GM12865 (cell line): ENCODE data around the gene SETDB1.
A peak's percentile ranks its signal among the peaks of the same experiment; 100 is the strongest.

Experiments used
- DNase-seq: peaks from one replicate; pipeline ENCODE4 v3.0.0; 2010; ENCODE audit warnings: low read depth
- H3K4me3 ChIP-seq: 2 replicates; pipeline ENCODE4 v1.5.1; 2011; ENCODE audit warnings: mild to moderate bottlenecking, low read depth, low read length, control low read depth
- TF ChIP-seq, protein P1 (sequence below): IDR thresholded peaks from 2 replicates; pipeline ENCODE4 v1.5.1; 2011; ENCODE audit warnings: low read length, control low read depth, low read depth, inconsistent platforms; ENCODE audit not compliant: insufficient read depth; ENCODE audit errors: missing control alignments

Gene SETDB1

DNA sequence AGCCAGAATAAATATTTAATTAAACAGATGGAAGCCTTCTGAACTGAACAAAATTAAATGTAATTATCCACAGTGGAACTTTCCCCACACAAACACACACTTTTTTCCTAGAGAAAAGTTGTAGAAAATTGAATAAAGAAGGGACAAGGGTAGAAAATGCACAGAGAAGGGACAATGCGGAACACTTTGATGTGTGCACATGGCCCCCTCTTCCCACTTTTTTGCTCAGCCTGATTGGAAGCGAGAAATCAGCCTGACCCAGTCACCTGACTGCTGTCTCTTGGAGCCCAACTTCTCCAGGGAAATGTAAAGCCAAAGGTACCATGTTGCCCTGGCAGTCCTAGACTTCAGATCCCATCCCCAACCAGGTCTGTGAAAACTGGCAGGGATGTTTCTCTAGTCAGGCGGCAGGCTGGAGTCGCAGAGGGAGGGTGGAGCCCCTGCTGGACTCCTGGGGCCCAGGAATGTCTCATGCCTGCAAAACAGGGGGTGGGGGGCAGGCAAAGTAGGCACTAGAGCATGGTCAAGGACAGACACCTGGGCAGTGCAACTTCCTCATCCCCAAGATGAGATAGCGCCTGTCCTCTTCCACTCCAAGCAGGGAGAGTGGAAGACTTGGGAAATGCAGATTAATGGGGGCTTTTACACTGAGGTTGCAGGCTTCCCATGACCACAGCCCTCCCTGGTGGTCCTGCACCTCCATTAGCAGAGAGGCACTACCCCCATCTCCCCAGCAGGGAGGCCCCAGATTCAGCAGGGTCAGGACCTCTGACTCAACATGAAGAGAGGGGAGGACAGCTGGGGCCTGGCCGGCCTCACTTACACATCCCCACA lies 45.6 kb downstream of the SETDB1 start:
- peak; percentile 17 for DNase-seq
- H3K4me3 ChIP-seq: no peak overlapping the region
- TF ChIP-seq, protein P1, sequence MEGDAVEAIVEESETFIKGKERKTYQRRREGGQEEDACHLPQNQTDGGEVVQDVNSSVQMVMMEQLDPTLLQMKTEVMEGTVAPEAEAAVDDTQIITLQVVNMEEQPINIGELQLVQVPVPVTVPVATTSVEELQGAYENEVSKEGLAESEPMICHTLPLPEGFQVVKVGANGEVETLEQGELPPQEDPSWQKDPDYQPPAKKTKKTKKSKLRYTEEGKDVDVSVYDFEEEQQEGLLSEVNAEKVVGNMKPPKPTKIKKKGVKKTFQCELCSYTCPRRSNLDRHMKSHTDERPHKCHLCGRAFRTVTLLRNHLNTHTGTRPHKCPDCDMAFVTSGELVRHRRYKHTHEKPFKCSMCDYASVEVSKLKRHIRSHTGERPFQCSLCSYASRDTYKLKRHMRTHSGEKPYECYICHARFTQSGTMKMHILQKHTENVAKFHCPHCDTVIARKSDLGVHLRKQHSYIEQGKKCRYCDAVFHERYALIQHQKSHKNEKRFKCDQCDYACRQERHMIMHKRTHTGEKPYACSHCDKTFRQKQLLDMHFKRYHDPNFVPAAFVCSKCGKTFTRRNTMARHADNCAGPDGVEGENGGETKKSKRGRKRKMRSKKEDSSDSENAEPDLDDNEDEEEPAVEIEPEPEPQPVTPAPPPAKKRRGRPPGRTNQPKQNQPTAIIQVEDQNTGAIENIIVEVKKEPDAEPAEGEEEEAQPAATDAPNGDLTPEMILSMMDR: no peak

DNA sequence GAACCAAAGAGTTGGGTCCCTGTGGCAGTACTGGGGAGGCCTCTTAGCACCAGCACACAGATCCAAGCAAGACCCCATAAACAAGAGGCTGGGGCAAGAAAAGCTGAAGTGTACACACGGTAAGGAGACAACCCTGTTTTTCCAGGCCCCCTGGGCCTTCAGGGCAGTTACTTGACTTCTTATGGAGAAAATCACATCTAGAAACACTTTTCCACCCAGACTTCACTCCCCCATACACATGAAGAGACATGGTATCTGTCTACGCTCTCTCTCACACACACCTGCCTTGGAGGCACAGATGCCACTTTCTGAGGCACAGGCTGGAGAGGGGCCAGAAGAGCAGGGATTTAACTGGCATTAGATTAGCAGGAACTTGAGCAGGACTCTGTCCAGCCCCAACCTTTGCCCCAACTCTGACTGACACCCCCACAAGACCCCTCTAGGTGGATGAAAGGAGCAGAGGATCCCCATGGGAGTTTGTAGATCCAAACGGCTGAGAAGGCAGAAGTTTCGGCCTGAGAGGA lies 46.3 kb downstream of the SETDB1 start:
- TF ChIP-seq, protein P1: no peak
- H3K4me3 ChIP-seq: no peak overlapping the region
- no peak for DNase-seq

DNA sequence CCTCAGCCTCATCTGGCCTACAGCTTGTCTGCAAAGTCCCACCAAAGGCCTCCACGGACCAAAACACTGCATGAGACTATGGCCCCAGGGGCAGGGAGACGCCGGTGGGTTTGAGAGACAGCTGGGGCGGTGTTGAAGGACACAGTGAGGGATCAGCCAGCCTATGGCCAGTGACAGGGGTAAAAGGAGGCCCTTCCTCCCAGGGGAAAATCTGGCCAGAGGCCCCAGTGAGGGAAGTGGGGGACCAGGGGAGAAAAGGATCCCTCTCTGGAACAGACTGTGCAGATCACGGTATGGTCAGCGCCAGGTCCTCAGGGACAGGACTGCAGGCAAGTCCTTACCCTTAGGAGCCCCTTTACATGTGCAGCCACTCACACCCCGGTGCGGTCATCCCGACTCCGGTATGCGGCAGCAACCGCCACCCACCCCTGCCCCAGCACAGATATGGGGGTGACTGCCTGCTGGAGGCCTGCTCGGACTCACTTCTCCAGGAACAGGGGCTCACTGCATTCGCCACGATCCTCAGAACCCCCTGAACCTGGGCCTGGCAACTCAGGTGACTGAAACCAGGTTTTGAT lies 47.2 kb downstream of the SETDB1 start:
- peak; percentile 33 for DNase-seq
- TF ChIP-seq, protein P1: no peak
- peak overlapping the region; percentile 78 for H3K4me3 ChIP-seq

DNA sequence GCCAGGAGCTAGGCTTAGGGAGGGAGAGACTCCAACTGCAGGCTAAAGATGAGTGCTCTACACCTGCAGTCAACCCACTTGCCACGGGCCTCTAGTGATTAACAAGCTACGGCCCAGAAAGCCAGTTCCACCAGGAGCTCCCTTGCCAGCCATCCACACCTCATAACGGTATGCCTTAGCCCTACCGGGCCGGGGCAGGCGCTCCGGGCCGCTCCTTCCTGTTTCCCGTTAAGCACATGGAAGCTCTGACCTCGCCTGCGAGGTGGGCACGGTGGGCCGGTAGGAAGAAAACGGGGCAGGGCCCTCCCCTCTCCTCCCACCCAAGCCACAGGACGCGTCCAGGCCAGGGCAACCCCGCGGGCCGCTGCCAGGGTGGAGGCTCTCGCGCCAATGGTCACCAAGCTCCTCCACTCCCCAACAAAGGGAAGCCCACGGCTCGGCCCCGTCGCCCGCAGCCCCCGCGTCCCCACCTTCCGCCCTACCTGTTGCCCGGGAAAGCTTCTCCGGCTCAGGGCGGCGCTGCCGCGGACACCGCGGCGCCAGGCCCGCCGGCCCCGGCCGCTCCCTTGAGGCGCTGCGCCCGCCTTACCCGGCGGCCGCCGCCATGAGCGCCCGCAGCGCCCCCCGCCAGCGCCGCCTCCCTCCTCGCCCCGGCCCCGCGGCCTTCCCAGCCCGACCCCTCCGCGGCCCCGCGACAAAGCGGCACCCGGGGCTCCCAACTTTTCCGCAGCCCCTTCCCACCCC lies 47.8 kb downstream of the SETDB1 start:
- TF ChIP-seq, protein P1: no peak
- peak overlapping the region; percentile 78 for H3K4me3 ChIP-seq
- peak; percentile 58 for DNase-seq

DNA sequence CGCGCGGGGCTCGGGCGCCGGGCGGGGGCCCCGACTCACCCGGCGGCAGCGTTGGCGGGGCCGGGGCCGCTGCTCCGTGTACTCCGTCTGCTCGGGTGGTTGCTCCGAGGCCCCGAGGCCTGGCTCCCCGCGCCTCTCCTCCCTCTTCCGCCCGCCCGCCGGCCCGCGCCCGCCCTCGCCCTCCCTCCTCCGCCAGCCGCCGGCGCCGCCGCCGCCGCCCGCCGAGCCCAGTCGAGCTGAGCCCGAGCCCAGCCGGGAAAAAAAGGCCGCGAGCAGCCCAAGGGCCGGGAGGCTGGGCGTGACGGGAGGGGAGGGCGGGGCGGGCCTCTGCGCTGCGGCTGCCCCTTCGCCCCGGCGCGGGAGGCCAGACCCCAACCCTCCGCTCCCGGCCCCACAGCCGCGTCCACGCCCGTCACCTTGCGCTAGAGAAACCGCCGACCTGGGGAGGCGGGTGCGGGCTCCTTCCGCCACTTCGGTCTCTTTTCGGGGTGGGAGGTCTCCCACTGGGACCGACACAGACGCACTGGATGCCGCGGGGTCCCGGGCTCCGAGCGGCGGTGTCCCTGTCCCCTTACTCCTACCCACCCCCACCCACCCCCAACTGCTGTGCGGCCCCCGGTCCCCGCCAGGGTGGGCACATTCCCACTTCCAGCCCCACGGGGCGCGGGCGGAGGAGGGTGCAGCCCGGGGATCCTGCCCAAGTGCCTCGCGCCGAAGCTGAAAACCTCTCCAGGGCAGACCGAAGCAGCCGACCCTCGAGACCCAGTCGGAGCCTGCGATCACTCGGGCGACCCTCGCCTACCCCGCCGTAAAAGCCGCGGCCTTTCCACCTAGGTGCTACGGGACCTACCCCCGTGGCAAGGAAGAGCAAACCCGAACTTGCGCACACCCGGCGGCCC lies 48.7 kb downstream of the SETDB1 start, which contains the start of gene CERS2:
Gene CERS2 (minus strand): TSS at position 256 of the 899 bp plus-strand sequence. CDS start 5,745 bp downstream, outside the sequence.
- H3K4me3 ChIP-seq: peak within 1 kb of the TSS; percentile 78
- DNase-seq: peak; percentile 81
- TF ChIP-seq, protein P1: no peak

DNA sequence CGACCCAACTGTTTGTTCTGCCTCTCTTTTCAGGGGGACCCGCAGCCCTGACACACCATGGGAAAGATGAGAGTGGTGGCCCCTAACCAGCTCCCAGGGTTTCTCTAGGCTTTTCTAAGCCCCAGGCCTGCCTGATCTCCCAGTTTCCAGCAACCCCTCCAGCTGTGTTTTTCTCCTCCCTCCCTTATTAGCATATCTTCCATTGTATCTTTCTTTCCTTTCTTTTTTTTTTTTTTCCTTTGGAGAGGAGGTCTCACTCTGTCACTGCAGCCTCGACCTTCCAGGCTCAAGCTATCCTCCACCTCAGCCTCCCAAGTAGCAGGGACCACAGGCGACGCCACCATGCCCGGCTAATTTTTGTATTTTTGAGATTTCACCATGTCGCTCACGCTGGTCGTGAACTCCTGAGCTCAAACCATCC lies 50.2 kb downstream of the SETDB1 start:
- no peak for DNase-seq
- no peak overlapping the region for H3K4me3 ChIP-seq
- TF ChIP-seq, protein P1: no peak
